ENCODE measurements around the gene COMMD7.

Gene COMMD7

GRCh38 chr20:32763202-32764004, 20.1 kb upstream of the COMMD7 start:
- no peak for DNase-seq (ENCODE audit: low read depth)
- H3K4me3 ChIP-seq (ENCODE audit: low read length): peak overlapping the region; percentile 78
- TF ChIP-seq, protein P1, sequence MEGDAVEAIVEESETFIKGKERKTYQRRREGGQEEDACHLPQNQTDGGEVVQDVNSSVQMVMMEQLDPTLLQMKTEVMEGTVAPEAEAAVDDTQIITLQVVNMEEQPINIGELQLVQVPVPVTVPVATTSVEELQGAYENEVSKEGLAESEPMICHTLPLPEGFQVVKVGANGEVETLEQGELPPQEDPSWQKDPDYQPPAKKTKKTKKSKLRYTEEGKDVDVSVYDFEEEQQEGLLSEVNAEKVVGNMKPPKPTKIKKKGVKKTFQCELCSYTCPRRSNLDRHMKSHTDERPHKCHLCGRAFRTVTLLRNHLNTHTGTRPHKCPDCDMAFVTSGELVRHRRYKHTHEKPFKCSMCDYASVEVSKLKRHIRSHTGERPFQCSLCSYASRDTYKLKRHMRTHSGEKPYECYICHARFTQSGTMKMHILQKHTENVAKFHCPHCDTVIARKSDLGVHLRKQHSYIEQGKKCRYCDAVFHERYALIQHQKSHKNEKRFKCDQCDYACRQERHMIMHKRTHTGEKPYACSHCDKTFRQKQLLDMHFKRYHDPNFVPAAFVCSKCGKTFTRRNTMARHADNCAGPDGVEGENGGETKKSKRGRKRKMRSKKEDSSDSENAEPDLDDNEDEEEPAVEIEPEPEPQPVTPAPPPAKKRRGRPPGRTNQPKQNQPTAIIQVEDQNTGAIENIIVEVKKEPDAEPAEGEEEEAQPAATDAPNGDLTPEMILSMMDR (conservative IDR thresholded peaks at IDR 0.05; ENCODE audit: low read length): no peak

DNA sequence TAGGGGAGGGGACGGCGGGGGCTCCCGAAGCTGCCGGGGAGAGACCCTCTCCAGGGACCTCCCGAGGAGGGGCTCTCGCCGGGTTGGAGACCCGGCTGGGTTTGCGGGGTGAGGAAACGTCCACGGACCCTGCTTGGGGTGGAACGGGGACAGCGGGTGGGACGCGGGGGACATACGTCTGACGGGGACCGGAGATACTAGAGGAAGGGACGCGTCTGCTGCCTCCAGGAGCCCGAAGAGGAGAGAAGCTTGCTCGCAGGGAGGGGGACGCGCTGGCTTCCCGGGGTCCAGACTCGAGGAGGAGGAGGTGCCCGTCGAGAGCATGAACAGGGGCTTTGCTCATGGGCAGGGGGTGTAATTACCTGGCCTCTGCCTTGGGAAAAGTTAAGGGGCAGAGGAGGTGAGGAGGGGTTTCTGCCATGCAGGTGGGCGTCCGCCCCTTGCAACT, 19.5 kb upstream of the COMMD7 start:
- no peak for DNase-seq (ENCODE audit: low read depth)
- TF ChIP-seq, protein P1 (conservative IDR thresholded peaks at IDR 0.05; ENCODE audit: low read length): no peak
- H3K4me3 ChIP-seq (ENCODE audit: low read length): peak overlapping the region; percentile 78

DNA sequence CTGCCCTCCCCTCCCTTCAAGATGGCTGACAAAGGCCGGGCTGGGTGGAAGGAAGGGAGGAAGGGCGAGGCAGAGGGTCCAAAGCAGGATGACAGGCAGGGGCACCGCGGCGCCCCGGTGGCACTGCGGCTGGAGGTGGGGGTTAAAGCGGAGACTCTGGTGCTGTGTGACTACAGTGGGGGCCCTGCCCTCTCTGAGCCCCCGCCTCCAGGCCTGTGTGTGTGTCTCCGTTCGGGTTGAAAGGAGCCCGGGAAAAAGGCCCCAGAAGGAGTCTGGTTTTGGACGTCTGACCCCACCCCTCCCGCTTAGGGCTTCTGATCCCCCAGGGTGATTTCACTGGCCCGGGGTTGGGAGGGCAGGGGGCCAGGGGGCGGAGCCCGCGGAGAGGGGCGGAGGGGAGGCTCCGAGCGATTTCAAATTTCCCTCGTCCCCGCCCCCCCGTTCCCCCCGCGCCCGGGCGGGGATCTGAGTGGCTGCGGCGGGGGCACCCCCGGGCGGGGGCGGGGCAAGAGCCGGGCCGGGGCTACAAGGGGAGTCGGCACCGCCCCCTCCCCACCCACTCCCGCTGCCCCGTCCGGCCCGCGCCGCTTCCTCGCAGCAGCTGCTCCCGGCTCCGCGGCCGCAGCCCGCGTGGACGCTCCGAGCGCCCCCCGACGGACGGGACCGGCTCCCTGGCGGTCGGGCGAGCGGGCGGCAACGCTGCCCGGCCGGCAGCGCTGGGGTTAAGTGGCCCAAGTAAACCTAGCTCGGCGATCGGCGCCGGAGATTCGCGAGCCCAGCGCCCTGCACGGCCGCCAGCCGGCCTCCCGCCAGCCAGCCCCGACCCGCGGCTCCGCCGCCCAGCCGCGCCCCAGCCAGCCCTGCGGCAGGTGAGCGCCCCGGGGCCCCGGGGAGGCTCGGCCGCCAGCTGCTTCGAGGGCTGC, 18.8 kb upstream of the COMMD7 start, which contains the start of gene DNMT3B:
DNMT3B (plus strand) TSS at position 555 of the 923 bp plus-strand sequence. CDS start 17,939 bp downstream, outside the sequence.
- TF ChIP-seq, protein P1 (conservative IDR thresholded peaks at IDR 0.05; ENCODE audit: low read length): no peak
- peak; percentile 66 for DNase-seq (ENCODE audit: low read depth)
- peak within 1 kb of the TSS; percentile 78 for H3K4me3 ChIP-seq (ENCODE audit: low read length)

- TF ChIP-seq, protein P1 (conservative IDR thresholded peaks at IDR 0.05; ENCODE audit: low read length): no peak
- DNase-seq (ENCODE audit: low read depth): no peak
- H3K4me3 ChIP-seq (ENCODE audit: low read length): peak overlapping the region; percentile 78
These were observed 18.2 kb upstream of the COMMD7 start for GRCh38 chr20:32761417-32761830.

- no peak for DNase-seq (ENCODE audit: low read depth)
- TF ChIP-seq, protein P1 (conservative IDR thresholded peaks at IDR 0.05; ENCODE audit: low read length): no peak
- H3K4me3 ChIP-seq (ENCODE audit: low read length): no peak overlapping the region
These were observed 12.9 kb upstream of the COMMD7 start for GRCh38 chr20:32756156-32756555.

GRCh38 chr20:32753731-32754130, 10.5 kb upstream of the COMMD7 start:
- DNase-seq (ENCODE audit: low read depth): no peak
- TF ChIP-seq, protein P1 (conservative IDR thresholded peaks at IDR 0.05; ENCODE audit: low read length): no peak
- no peak overlapping the region for H3K4me3 ChIP-seq (ENCODE audit: low read length)

All from AG10803 (cell line).